Thymus (tissue), 11 donors: ENCODE results near the gene ALG3. TPM values are rescaled to one million over a fixed set of nuclear protein-coding genes. Genes with fewer than 3 reads are reported as not detected.
A peak's percentile ranks its signal among the peaks of the same experiment; 100 is the strongest.

Source experiments
- DNase-seq, 9 donors: peaks; one replicate each; pipeline ENCODE4 v3.0.0-alpha.2; 2013; ENCODE audit warnings: low spot score in 9 of 9, low read depth in 6 of 9, missing footprints in 1 of 9
- H3K27ac ChIP-seq, 2 donors: one replicate each; pipeline ENCODE4 v1.5.1; 2013; ENCODE audit warnings: control low read depth in 1 of 2, low read depth in 1 of 2, low read length in 1 of 2, mild to moderate bottlenecking in 1 of 2, moderate library complexity in 1 of 2
- H3K27me3 ChIP-seq, 2 donors: one replicate each; pipeline ENCODE4 v1.5.1; 2013; ENCODE audit warnings: low read length in 1 of 2; ENCODE audit not compliant: control insufficient read depth in 2 of 2, insufficient read depth in 1 of 2
- H3K36me3 ChIP-seq, 2 donors: one replicate each; pipeline ENCODE4 v1.5.1; 2013; ENCODE audit warnings: low read length in 1 of 2, mild to moderate bottlenecking in 1 of 2, moderate library complexity in 1 of 2; ENCODE audit not compliant: control insufficient read depth in 2 of 2, insufficient read depth in 2 of 2
- H3K4me1 ChIP-seq, 2 donors: one replicate each; pipeline ENCODE4 v1.5.1; 2013; ENCODE audit warnings: low read length in 2 of 2; ENCODE audit not compliant: control insufficient read depth in 2 of 2, insufficient read depth in 2 of 2
- H3K4me3 ChIP-seq, 2 donors: one replicate each; pipeline ENCODE4 v1.5.1; 2013; ENCODE audit warnings: low read length in 2 of 2, control low read depth in 1 of 2, mild to moderate bottlenecking in 1 of 2
- H3K9me3 ChIP-seq, 2 donors: one replicate each; pipeline ENCODE4 v1.5.1; 2013; ENCODE audit warnings: low read length in 1 of 2, mild to moderate bottlenecking in 1 of 2; ENCODE audit not compliant: control insufficient read depth in 2 of 2, insufficient read depth in 1 of 2
- WGBS: extraction: QIAGEN DNeasy Blood & Tissue Kit; methylation state at CpG from one replicate; pipeline ENCODE4 v1.1.7; 2013; 5-methylcytosine and 5-hydroxymethylcytosine counted together
- polyA plus RNA-seq: library from polyadenylated mRNA; stranded (reverse); fragments of 200-250 nt; gene quantifications from one replicate; pipeline ENCODE4 v1.2.3, GENCODE V29; 2013
- total RNA-seq: library from RNA; stranded (reverse); fragments of 120-200 nt; gene quantifications from one replicate; pipeline ENCODE4 v1.2.4, GENCODE V29; 2013
- donor health status: healthy.

ALG3 gene
- total and polyA plus RNA-seq, 2 donors = 12.6 to 16.6 TPM

- DNase-seq = peak in 1 of 9 donors; percentile 10
- Histone ChIP-seq H3K27me3 (peaks cover 55 to 78% of the 10 kb centered on the region in 2 donors), H3K4me3 (peak overlapping the region in 1 of 2 donors; percentile 51), H3K27ac (no peak overlapping the region), H3K4me1 (peaks cover 0 to 20% of the 10 kb centered on the region in 2 donors), H3K36me3 (no peaks in the 10 kb centered on the region), H3K9me3 (peaks cover 0 to 16% of the 10 kb centered on the region in 2 donors)
- WGBS = 4% methylated on average over 66 of the region's 66 CpGs
Measured at GRCh38 chr3:184261854-184262763, 13.3 kb upstream of the ALG3 start.

DNA sequence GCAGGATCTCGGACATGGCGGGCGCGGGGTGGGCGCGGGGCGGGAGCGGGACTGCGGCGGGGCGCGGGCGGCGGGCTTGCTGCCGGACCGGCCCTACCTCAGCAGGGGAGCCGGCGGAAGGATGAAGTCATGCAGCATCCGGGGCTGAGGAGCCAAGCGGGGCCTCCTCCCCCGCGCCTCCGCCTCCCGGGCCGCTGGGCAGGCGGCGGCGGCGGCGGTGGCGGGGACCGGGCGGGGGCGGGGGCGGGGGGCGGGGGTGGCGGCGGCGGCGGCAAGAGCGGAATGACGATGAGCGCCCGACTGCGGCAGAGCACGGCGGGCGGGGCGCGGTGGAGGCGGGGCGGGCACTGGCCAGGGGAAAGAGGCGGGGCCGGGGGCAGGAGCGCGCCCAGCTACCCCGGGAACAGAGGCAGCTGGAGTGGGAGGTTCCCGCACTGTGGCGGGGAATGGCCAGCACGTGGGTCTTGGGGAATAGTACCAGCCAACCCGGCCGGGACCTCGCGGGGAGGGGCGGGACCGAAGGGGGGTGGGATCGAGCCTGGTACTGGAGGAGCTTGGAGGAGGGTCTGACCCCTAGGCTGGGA is 12.6 kb upstream of the ALG3 start, which contains the start of gene CAMK2N2:
Gene CAMK2N2, minus strand, starts transcription at position 284 of the 584 bp plus-strand sequence. Its CDS starts 268 bp downstream, at position 16.
- H3K36me3 ChIP-seq = no peaks in the 10 kb centered on the region
- peaks cover 55 to 78% of the 10 kb centered on the region in 2 donors for H3K27me3 ChIP-seq
- peak in 1 of 9 donors; percentile 12 for DNase-seq
- peaks cover 0 to 20% of the 10 kb centered on the region in 2 donors for H3K4me1 ChIP-seq
- peak within 1 kb of the TSS in 1 of 2 donors; percentile 51 for H3K4me3 ChIP-seq
- H3K9me3 ChIP-seq = peaks cover 0 to 16% of the 10 kb centered on the region in 2 donors
- H3K27ac ChIP-seq = no peak within 1 kb of the TSS
- WGBS = under 1% methylated on average over 66 of the region's 67 CpGs

DNA sequence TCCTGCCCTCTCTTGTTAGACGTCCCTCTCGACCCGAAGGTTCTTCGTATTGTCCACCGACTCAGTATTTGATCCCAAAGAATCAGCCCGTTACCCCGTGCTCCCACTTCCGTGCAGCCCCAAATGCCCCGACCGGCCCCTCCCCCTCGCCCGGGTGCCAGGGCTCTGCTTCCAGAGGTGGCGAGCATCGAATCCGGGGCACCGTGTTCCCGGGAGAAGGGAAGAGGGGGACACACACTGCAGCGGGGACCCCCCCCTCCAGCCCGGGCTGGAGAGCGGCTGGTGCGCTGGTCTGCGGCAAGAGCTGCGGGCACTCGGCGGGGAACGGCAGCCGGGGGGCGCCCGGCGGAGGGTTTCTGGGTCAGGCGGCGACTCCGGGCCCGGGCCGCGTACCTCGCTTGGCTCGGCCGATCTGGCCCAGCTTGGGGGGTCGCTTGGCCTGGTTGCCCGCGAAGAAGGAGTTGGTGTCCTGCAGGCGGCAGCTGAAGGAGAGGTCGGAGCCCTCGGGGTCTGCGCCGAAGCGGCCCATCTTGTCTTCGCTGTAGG is 12.0 kb upstream of the ALG3 start:
- Histone ChIP-seq H3K4me3 (peak overlapping the region in 1 of 2 donors; percentile 51), H3K4me1 (peaks cover 0 to 20% of the 10 kb centered on the region in 2 donors), H3K9me3 (peaks cover 0 to 16% of the 10 kb centered on the region in 2 donors), H3K36me3 (no peaks in the 10 kb centered on the region), H3K27me3 (peaks cover 55 to 78% of the 10 kb centered on the region in 2 donors), H3K27ac (no peak overlapping the region)
- DNase-seq = no peak
- WGBS = 4% methylated on average over 49 of the region's 49 CpGs

DNA sequence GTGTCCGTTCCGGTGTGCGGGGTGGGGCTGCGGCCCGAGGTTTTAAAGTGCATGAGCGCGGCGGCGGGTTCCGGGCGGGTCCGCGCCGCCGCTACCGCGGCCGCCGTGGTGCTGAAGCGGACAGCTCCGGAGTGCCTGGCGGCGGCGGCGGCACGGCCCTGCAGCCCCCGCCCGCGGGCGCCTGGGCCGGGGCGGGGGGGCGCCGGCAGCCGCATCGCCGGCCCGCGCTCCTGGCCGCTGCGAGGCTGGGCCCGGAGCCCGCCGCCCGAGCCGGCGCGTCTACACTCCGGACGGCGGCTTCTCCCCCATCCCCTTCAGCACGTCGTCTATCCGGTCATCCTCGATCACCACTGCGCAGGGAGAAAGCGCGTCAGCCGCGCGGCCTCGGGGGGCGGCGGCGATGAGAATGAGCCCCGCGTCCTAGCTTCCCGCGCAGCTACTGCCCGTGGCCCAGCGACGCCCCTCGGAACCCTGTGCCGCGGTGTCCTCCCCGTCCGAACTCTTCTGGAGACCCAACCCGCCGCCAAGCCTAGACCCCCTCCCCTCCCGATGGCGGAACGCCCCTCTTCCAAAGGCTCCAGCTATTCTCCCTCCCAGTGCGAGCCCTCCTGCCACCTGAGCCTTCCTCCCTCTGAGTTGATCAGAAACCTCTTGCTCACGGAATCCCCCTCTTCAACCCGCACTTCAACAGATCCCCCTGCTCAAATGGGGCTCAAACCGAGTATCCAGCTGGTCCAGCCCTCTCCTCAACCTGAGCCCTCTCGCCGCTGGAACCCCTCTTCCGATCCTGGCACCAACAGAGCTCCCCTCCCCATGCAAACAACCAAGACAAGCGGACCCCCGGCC is 11.3 kb upstream of the ALG3 start:
- peak in 3 of 9 donors; percentile 39 to 47 (median 46) for DNase-seq
- H3K9me3 ChIP-seq = peaks cover 0 to 16% of the 10 kb centered on the region in 2 donors
- no peak overlapping the region for H3K27ac ChIP-seq
- no peaks in the 10 kb centered on the region for H3K36me3 ChIP-seq
- peaks cover 0 to 20% of the 10 kb centered on the region in 2 donors for H3K4me1 ChIP-seq
- H3K4me3 ChIP-seq = peak overlapping the region in 1 of 2 donors; percentile 51
- 2% methylated on average over 91 of the region's 91 CpGs for WGBS
- H3K27me3 ChIP-seq = peaks cover 55 to 74% of the 10 kb centered on the region in 2 donors

DNA sequence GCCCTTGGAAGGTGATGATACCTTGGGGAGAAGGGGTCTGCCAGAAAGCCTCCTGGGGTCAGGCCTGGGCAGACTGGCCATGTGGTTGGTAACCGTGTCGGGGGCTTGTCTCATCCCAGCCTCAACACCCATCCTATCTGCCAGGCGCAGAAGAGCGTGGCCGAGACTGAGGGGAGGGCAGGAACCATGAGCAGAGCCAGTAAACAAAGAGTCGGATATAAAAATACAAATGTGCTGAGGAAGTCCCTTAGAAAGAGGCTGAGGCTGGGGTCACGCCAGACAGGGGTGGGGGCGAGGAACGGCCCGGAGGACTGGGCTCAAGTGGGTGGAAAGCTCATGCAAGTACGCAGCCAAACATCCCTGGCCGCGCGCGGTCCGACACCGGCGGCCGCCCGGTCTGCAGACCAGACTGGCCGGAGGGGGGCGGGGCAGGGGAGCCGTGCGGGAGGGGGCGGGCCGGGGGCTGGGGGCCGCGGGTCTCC is 10.7 kb upstream of the ALG3 start:
- H3K4me3 ChIP-seq = no peak overlapping the region
- H3K9me3 ChIP-seq = peaks cover 0 to 16% of the 10 kb centered on the region in 2 donors
- H3K27me3 ChIP-seq = peaks cover 52 to 68% of the 10 kb centered on the region in 2 donors
- H3K36me3 ChIP-seq = no peaks in the 10 kb centered on the region
- no peak overlapping the region for H3K27ac ChIP-seq
- H3K4me1 ChIP-seq = peaks cover 0 to 20% of the 10 kb centered on the region in 2 donors
- 26% methylated on average over 28 of the region's 28 CpGs for WGBS
- DNase-seq = no peak

- H3K4me1 ChIP-seq = peaks cover 0 to 20% of the 10 kb centered on the region in 2 donors
- H3K4me3 ChIP-seq = no peak overlapping the region
- peaks cover 0 to 16% of the 10 kb centered on the region in 2 donors for H3K9me3 ChIP-seq
- WGBS = 93% methylated on average over 5 of the region's 5 CpGs
- DNase-seq = no peak
- peaks cover 52 to 63% of the 10 kb centered on the region in 2 donors for H3K27me3 ChIP-seq
- H3K36me3 ChIP-seq = no peaks in the 10 kb centered on the region
- H3K27ac ChIP-seq = no peak overlapping the region
Measured at GRCh38 chr3:184258926-184259325, 10.2 kb upstream of the ALG3 start.

DNA sequence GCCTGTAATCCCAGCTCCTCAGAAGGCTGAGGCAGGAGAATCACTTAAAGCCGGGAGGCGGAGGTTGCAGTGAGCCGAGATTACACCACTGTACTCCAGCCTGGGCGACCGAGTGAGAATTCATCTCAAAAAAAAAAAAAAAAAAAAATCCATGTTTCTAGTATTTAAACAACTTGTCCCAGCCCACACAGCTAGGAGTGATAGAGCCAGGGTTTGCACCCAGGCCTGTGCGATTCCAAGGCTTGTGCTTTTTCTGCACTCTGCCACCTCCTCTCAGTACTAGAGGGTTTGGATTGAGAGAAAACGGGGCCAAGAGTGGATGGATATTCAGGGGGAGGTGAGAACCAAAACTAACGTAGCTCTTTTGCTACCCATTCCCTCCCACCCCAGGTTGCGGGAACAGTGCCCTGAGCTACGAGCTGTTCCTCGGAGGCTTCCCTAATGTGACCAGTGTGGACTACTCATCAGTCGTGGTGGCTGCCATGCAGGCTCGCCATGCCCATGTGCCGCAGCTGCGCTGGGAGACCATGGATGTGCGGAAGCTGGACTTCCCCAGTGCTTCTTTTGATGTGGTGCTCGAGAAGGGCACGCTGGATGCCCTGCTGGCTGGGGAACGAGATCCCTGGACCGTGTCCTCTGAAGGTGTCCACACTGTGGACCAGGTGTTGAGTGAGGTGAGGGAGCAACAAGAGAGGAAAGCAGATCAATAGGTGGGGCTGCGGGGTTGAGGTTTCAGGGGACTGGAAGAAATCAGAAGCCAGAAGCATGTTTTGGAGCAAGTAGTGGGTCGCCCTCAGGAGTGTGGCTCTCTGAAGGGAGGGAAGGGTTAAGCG is 8.5 kb upstream of the ALG3 start:
- H3K36me3 ChIP-seq = no peaks in the 10 kb centered on the region
- WGBS = 97% methylated on average over 23 of the region's 23 CpGs
- H3K27me3 ChIP-seq = peaks cover 42 to 47% of the 10 kb centered on the region in 2 donors
- H3K4me3 ChIP-seq = no peak overlapping the region
- no peak overlapping the region for H3K27ac ChIP-seq
- H3K9me3 ChIP-seq = peaks cover 0 to 15% of the 10 kb centered on the region in 2 donors
- H3K4me1 ChIP-seq = peaks cover 0 to 16% of the 10 kb centered on the region in 2 donors
- DNase-seq = no peak
